ENCODE measurements around the gene SP140L. TPM values are rescaled to one million over a fixed set of nuclear protein-coding genes. Genes with fewer than 3 reads are reported as not detected.

SP140L gene
- polyA plus RNA-seq, 3 donors, result 6.5 to 23.7 (median 8.5) TPM

GRCh38 chr2:230346465-230346864, 19.5 kb downstream of the SP140L start:
- H3K27ac ChIP-seq (ENCODE audit: low read depth in 1 of 2, low read length in 2 of 2), result no peak overlapping the region
- peaks cover 0 to 8% of the 10 kb centered on the region in 2 donors for H3K9me3 ChIP-seq (replicated peaks in 1 of 2; ENCODE audit: control insufficient read depth in 1 of 2, insufficient read depth in 1 of 2, low read length in 2 of 2)
- H3K36me3 ChIP-seq (replicated peaks in 1 of 2; ENCODE audit: control insufficient read depth in 1 of 2, insufficient read depth in 2 of 2, low read length in 2 of 2), result peaks cover 6 to 35% of the 10 kb centered on the region in 2 donors
- no peak for TF ChIP-seq CTCF (IDR thresholded peaks at IDR 0.05)
- Mint-ChIP-seq H3K27ac (no peak overlapping the region), H3K36me3 (peaks cover 41 to 54% of the 10 kb centered on the region in 2 donors), H3K9me3 (peaks cover 4 to 34% (median 17%) of the 10 kb centered on the region in 7 donors), H3K4me3 (no peak overlapping the region), H3K27me3 (ENCODE audit: low read depth in 3 of 3) (peaks cover 0 to 2% (median 1%) of the 10 kb centered on the region in 3 donors), H3K4me1 (peaks cover 17% of the 10 kb centered on the region)
- H4K20me1 ChIP-seq (ENCODE audit: insufficient read depth, low read length), result peaks cover 38% of the 10 kb centered on the region
- H3K4me3 ChIP-seq (replicated peaks in 1 of 3; ENCODE audit: low read depth in 2 of 3, low read length in 3 of 3), result no peak overlapping the region
- no CpG with 5 or more reads among the region's 1 CpG for WGBS (ENCODE audit: insufficient coverage)
- intact Hi-C loops (cut with micrococcal nuclease), result no loop called here
- H3K79me2 ChIP-seq (ENCODE audit: insufficient read depth, low read length), result peaks cover 21% of the 10 kb centered on the region
- no peak overlapping the region for H3K9ac ChIP-seq (ENCODE audit: insufficient read depth, low read length, poor library complexity, severe bottlenecking)
- DNase-seq, result no peak
- no peak overlapping the region for H2AFZ ChIP-seq (ENCODE audit: insufficient read depth, low read depth, low read length, poor library complexity, severe bottlenecking)
- H3K4me2 ChIP-seq (replicated peaks; ENCODE audit: extremely low read depth, low read length, poor library complexity, severe bottlenecking), result no peak overlapping the region
- no peaks in the 10 kb centered on the region for H3K27me3 ChIP-seq (ENCODE audit: control insufficient read depth in 2 of 2, insufficient read depth in 2 of 2, low read length in 2 of 2)
- peaks cover 5% of the 10 kb centered on the region in 2 donors for H3K4me1 ChIP-seq (ENCODE audit: control insufficient read depth in 1 of 2, insufficient read depth in 2 of 2, low read length in 2 of 2)

GRCh38 chr2:230346921-230347533, 20.0 kb downstream of the SP140L start:
- Histone ChIP-seq H3K4me1 (ENCODE audit: control insufficient read depth in 1 of 2, insufficient read depth in 2 of 2, low read length in 2 of 2) (peaks cover 5% of the 10 kb centered on the region in 2 donors), H3K27me3 (ENCODE audit: control insufficient read depth in 2 of 2, insufficient read depth in 2 of 2, low read length in 2 of 2) (no peaks in the 10 kb centered on the region), H3K4me3 (replicated peaks in 1 of 3; ENCODE audit: low read depth in 2 of 3, low read length in 3 of 3) (no peak overlapping the region), H3K9me3 (replicated peaks in 1 of 2; ENCODE audit: control insufficient read depth in 1 of 2, insufficient read depth in 1 of 2, low read length in 2 of 2) (peaks cover 0 to 8% of the 10 kb centered on the region in 2 donors), H3K9ac (ENCODE audit: insufficient read depth, low read length, poor library complexity, severe bottlenecking) (no peak overlapping the region), H2AFZ (ENCODE audit: insufficient read depth, low read depth, low read length, poor library complexity, severe bottlenecking) (no peak overlapping the region), H3K79me2 (ENCODE audit: insufficient read depth, low read length) (peaks cover 21% of the 10 kb centered on the region), H3K27ac (ENCODE audit: low read depth in 1 of 2, low read length in 2 of 2) (peak overlapping the region in 1 of 2 donors; percentile 16), H3K36me3 (replicated peaks in 1 of 2; ENCODE audit: control insufficient read depth in 1 of 2, insufficient read depth in 2 of 2, low read length in 2 of 2) (peaks cover 9 to 38% of the 10 kb centered on the region in 2 donors), H4K20me1 (ENCODE audit: insufficient read depth, low read length) (peaks cover 38% of the 10 kb centered on the region), H3K4me2 (replicated peaks; ENCODE audit: extremely low read depth, low read length, poor library complexity, severe bottlenecking) (no peak overlapping the region)
- 93% methylated on average over 1 of the region's 1 CpG for WGBS (ENCODE audit: insufficient coverage)
- Mint-ChIP-seq H3K27ac (no peak overlapping the region), H3K36me3 (peaks cover 43 to 55% of the 10 kb centered on the region in 2 donors), H3K4me1 (peaks cover 17% of the 10 kb centered on the region), H3K27me3 (ENCODE audit: low read depth in 3 of 3) (peaks cover 0 to 2% (median 1%) of the 10 kb centered on the region in 3 donors), H3K4me3 (no peak overlapping the region), H3K9me3 (peaks cover 2 to 31% (median 14%) of the 10 kb centered on the region in 7 donors)
- TF ChIP-seq CTCF (IDR thresholded peaks at IDR 0.05), result no peak
- intact Hi-C loops (cut with micrococcal nuclease), result no loop called here
- DNase-seq, result no peak
